ENCODE results near the gene SP5. TPM values are rescaled to one million over a fixed set of nuclear protein-coding genes. Genes with fewer than 3 reads are reported as not detected.

Gene SP5
- total RNA-seq, 1 experiment from 2014 or later = 0.98 TPM

DNA sequence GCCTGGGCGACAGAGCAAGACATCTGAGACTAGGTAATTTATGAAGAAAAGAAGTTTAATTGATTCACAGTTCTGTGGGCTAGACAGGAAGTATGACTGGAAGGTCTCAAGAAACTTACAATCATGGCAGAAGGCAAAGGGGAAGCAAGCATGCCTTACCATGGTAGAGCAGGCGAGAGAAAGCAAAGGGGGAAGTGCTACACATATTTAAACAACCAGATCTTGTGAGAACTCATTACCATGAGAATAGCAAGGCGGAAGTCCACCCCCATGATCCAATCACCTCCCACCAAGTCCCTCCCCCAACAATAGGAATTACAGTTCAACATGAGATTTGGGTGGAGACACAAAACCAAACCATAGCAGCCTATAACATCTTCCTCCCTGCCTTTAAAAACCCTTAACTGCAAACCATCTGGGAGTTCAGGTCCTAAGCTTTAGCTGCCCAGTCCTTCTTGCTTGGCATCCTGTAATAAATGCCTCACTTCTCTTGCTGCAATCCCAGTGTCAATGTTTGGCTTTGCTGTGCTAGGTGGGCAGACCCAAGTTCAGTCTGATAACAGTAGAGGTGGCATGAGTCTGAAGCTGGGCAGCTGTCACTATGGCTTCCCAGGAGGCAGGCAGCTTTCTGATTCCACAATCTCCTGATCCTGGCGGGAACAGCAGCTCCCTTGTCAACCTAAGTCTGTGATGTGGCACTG is 11.2 kb upstream of the SP5 start:
- no peak overlapping the region for H3K4me2 ChIP-seq (ENCODE audit: low read length)
- H3K9me2 ChIP-seq (ENCODE audit: insufficient read depth) = no peaks in the 10 kb centered on the region
- no peak overlapping the region for H2AFZ ChIP-seq (ENCODE audit: low read depth, low read length, poor library complexity, severe bottlenecking)
- ChIA-PET POLR2A (no interaction called here), RAD21 (ENCODE audit: low non-redundant PET in 1 of 2, low total read pairs in 2 of 2, uncharacterized antibody in 2 of 2, unreplicated experiment in 2 of 2) (no interaction called here), CTCF (interaction anchor here (0.6 kb wide), 1 partner anchor 23 kb away, joined by 3 read pairs; no protein-coding TSS in a partner anchor)
- H3K9me3 ChIP-seq (ENCODE audit: control insufficient read depth in 1 of 2, insufficient read depth in 1 of 2, low read depth in 1 of 2, low read length in 2 of 2) = no peaks in the 10 kb centered on the region
- ATAC-seq (no peak), DNase-seq (ENCODE audit: low read depth, low spot score) (no peak)
- H3K27ac ChIP-seq (ENCODE audit: low read depth, low read length) = no peak overlapping the region
- H3K4me3 ChIP-seq (replicated peaks in 1 of 2; ENCODE audit: low read depth in 1 of 2, low read length in 2 of 2) = no peak overlapping the region
- TF ChIP-seq CBX3 (IDR thresholded peaks at IDR 0.05; ENCODE audit: low read depth) = no peak
- no peak for TF ChIP-seq TCF7L2 (IDR thresholded peaks at IDR 0.05; ENCODE audit: borderline replicate concordance, extremely low read depth, insufficient read depth, insufficient read length)
- no peak for TF ChIP-seq EGR1 (IDR thresholded peaks at IDR 0.05; ENCODE audit: low read depth)
- no peak for TF ChIP-seq ZNF274 (IDR thresholded peaks at IDR 0.05; ENCODE audit: low read depth, low read length)
- BruUV-seq (replicated peaks) = no TSS peak
- no peaks in the 10 kb centered on the region for H3K36me3 ChIP-seq (ENCODE audit: control insufficient read depth in 1 of 2, insufficient read depth in 2 of 2, low read length in 2 of 2)
- intact Hi-C loops (cut with micrococcal nuclease) = no loop called here
- no peak overlapping the region for H3K9ac ChIP-seq (ENCODE audit: low read length)
- H3K27me3 ChIP-seq (ENCODE audit: insufficient read depth, low read length) = no peaks in the 10 kb centered on the region
- no peaks in the 10 kb centered on the region for H3K4me1 ChIP-seq (ENCODE audit: control insufficient read depth in 1 of 2, insufficient read depth in 2 of 2, low read length in 2 of 2)
- no peaks in the 10 kb centered on the region for H3K79me2 ChIP-seq (ENCODE audit: insufficient read depth, low read length)
- H4K20me1 ChIP-seq (ENCODE audit: insufficient read depth) = no peaks in the 10 kb centered on the region

DNA sequence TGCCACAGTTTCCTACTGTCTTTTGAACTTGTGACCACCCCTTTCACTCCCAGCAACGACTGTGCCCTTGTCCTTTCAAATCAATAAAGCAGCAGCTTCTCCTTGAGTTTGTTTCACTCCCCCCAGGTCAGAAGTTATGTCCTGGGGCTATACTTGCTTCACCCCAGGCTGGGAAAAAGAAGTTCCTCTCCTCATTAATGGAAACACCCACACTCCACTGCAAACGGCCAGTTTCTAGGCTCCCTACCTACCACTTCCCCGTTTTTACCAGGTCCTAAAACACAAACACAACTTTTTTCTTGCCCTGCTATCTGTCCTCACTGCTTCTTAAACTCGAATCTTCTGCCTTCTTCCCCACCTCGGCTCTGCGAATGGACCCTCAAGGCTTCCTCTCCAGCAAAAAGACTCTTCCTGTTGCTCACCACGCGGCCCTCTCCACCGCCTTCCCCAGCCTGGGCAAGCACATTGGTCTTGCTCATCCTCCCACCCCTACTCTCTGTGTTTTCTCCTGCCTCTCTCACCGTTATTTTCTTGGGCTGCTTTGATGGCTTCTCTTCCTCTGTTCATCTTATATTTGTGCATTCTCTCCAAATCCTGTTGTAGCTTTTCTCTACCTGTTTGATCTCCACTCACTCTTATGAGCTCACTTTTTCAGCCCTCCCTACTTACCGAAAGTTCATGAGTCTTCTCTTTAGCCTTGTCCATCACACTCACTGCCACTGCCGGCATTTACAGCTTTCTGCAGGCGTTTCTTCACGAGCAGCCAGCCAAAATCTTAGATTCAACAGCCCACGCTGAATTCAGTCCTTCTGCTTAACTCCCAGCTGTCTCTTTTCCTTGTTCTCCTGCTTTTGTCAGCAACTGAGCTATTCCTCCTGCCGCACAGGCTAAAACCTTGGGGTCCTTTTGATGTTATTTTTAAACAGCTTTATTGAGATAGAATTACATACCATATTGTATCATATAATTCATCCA is 7.0 kb upstream of the SP5 start:
- DNase-seq (ENCODE audit: low read depth, low spot score) (no peak), ATAC-seq (no peak)
- Histone ChIP-seq H3K4me1 (ENCODE audit: control insufficient read depth in 1 of 2, insufficient read depth in 2 of 2, low read length in 2 of 2) (no peaks in the 10 kb centered on the region), H3K4me2 (ENCODE audit: low read length) (no peak overlapping the region), H3K27me3 (ENCODE audit: insufficient read depth, low read length) (no peaks in the 10 kb centered on the region), H3K36me3 (ENCODE audit: control insufficient read depth in 1 of 2, insufficient read depth in 2 of 2, low read length in 2 of 2) (no peaks in the 10 kb centered on the region), H3K9ac (ENCODE audit: low read length) (no peak overlapping the region), H4K20me1 (ENCODE audit: insufficient read depth) (no peaks in the 10 kb centered on the region), H3K27ac (ENCODE audit: low read depth, low read length) (no peak overlapping the region), H3K79me2 (ENCODE audit: insufficient read depth, low read length) (no peaks in the 10 kb centered on the region), H3K9me2 (ENCODE audit: insufficient read depth) (no peaks in the 10 kb centered on the region), H3K9me3 (ENCODE audit: control insufficient read depth in 1 of 2, insufficient read depth in 1 of 2, low read depth in 1 of 2, low read length in 2 of 2) (no peaks in the 10 kb centered on the region), H3K4me3 (replicated peaks in 1 of 2; ENCODE audit: low read depth in 1 of 2, low read length in 2 of 2) (no peak overlapping the region), H2AFZ (ENCODE audit: low read depth, low read length, poor library complexity, severe bottlenecking) (no peak overlapping the region)
- ChIA-PET POLR2A (no interaction called here), RAD21 (ENCODE audit: low non-redundant PET in 1 of 2, low total read pairs in 2 of 2, uncharacterized antibody in 2 of 2, unreplicated experiment in 2 of 2) (no interaction called here), CTCF (interaction anchor here (0.6 kb wide), 1 partner anchor 108 kb away, joined by 3 read pairs; no protein-coding TSS in a partner anchor)
- no TSS peak for BruUV-seq (replicated peaks)
- TF ChIP-seq CEBPB (IDR thresholded peaks at IDR 0.05; ENCODE audit: low read depth) (no peak), CBX3 (IDR thresholded peaks at IDR 0.05; ENCODE audit: low read depth) (no peak), EZH2 (IDR thresholded peaks at IDR 0.05) (no peak), YY1 (IDR thresholded peaks at IDR 0.05; ENCODE audit: extremely low read depth, insufficient replicate concordance, low read depth, low read length) (no peak), ELF1 (IDR thresholded peaks at IDR 0.05; ENCODE audit: borderline replicate concordance, low read depth) (no peak), EZH2phosphoT487 (IDR thresholded peaks at IDR 0.05; ENCODE audit: borderline replicate concordance) (no peak), FOSL1 (IDR thresholded peaks at IDR 0.05; ENCODE audit: low read depth) (no peak), TCF7L2 (IDR thresholded peaks at IDR 0.05; ENCODE audit: borderline replicate concordance, extremely low read depth, insufficient read depth, insufficient read length) (no peak), SRF (IDR thresholded peaks at IDR 0.05; ENCODE audit: low read depth) (no peak)
- TF ChIP-seq, protein P1, sequence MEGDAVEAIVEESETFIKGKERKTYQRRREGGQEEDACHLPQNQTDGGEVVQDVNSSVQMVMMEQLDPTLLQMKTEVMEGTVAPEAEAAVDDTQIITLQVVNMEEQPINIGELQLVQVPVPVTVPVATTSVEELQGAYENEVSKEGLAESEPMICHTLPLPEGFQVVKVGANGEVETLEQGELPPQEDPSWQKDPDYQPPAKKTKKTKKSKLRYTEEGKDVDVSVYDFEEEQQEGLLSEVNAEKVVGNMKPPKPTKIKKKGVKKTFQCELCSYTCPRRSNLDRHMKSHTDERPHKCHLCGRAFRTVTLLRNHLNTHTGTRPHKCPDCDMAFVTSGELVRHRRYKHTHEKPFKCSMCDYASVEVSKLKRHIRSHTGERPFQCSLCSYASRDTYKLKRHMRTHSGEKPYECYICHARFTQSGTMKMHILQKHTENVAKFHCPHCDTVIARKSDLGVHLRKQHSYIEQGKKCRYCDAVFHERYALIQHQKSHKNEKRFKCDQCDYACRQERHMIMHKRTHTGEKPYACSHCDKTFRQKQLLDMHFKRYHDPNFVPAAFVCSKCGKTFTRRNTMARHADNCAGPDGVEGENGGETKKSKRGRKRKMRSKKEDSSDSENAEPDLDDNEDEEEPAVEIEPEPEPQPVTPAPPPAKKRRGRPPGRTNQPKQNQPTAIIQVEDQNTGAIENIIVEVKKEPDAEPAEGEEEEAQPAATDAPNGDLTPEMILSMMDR (IDR thresholded peaks at IDR 0.05 in 2 of 3, conservative IDR thresholded peaks at IDR 0.05 in 1 of 3; ENCODE audit: borderline replicate concordance in 1 of 3, insufficient read depth in 1 of 3, low read depth in 2 of 3, low read length in 2 of 3) = no peak
- TF ChIP-seq, protein P2, sequence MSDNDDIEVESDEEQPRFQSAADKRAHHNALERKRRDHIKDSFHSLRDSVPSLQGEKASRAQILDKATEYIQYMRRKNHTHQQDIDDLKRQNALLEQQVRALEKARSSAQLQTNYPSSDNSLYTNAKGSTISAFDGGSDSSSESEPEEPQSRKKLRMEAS (IDR thresholded peaks at IDR 0.05) = no peak
- intact Hi-C loops (cut with micrococcal nuclease) = no loop called here
